ENCODE results near the gene MAP1LC3B2.
"Not testable (repeated sequence)": the region's sequence is repeated elsewhere in the genome, so short reads cannot be mapped to it uniquely, and the experiment has no call there.

Gene MAP1LC3B2

DNA sequence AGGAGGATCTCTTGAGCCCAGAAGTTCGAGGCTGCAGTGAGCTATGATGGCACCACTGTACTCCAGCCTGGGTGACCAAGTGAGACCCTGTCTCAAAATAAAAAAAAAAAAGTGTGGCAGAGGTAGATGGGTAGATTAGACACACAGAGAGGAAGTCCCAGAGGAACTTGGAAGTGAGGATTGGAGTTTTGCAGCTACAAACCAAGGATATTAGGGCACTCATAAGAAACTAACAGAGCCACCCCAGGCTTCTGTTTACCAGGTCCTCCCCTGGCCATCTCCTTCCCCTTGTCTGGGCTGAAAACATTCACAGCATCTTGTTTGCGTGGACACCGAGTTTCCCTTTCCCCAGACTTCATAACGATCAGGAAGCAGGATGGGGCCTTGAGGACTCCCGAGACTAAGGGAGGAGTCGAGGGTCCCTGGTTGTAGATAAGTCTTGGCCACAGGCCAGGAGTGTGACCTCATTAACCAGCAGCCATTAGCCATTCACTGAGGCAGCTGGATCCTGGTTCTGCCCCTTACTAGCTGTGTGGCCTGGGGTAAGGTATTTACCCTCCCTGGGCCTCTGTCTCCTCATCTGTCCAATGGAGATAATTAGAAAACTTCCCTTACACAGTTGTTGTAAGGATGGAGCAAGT lies 2.1 kb downstream of the MAP1LC3B2 start:
- no peak for DNase-seq

DNA sequence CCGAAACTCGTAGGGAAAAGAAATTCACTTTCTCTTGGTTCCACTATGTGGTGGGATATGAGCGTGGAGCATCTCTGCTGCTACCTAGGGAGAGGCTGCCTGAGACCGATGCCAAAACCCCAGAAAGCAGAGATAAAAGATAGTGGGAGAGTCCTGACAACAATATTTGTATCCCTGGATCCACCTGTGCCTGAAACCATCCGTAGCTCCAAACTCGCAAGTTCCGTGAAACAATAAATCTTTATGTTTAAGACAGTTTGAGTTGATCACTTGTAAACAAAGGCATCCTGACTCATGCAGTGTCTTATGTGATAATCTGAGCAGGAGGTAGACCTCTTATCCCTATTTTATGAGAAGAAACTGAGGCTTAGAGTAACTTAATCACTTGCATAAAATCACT lies 2.9 kb downstream of the MAP1LC3B2 start:
- no peak for DNase-seq

DNA sequence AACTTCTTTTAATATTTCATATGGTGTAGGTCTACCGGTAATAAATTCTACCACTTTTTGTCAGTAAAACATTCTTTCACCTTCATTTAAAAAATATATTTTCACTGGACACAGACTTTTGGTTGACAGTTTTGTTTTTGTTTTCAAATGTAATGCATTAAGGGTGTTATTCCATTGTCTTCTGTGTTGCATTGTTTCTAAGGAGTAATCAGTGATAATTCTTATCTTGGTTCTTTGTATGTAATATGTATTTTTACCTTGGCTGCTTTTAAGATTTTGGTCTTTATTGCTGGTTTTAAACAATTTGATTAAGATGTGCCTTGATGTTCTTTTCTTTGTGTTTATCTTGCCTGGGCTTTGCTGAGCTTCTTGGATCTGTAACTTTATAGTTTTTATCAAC lies 4.1 kb downstream of the MAP1LC3B2 start:
- no peak for DNase-seq

DNA sequence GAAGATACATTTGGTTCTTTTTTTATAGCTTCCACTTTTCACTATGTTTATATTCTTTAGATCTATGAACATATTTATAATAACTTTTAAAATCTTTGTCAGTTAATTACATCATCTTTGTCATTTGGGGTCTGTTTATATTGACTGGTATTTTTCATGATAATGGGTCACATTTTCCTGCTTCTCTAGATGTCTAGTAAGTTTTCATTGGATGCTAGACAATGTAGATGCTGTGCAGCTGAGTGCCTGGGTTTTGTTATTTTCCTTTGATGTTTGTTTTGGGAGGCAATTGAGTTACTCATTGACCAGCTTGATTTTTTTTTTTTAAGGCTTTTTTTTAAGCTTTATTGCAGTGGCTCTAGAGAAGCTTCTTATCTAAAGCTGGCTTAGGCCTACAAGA lies 4.9 kb downstream of the MAP1LC3B2 start:
- no peak for DNase-seq

DNA sequence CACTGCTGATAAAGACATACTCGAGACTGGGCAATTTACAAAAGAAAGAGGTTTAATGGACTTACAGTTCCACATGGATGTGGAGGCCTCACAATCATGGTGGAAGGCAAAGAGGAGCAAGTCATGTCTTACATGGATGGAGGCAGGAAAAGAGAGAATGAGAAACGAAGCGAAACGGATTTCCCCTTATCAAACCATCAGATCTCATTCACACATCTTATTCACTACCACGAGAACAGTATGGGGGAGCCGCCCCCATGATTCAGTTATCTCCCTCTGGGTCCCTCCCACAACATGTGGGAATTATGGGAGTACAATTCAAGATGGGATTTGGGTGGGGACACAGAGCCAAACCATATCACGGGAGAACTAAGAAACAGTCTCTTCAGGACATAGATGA lies 6.0 kb downstream of the MAP1LC3B2 start:
- not testable (repeated sequence) for DNase-seq

DNA sequence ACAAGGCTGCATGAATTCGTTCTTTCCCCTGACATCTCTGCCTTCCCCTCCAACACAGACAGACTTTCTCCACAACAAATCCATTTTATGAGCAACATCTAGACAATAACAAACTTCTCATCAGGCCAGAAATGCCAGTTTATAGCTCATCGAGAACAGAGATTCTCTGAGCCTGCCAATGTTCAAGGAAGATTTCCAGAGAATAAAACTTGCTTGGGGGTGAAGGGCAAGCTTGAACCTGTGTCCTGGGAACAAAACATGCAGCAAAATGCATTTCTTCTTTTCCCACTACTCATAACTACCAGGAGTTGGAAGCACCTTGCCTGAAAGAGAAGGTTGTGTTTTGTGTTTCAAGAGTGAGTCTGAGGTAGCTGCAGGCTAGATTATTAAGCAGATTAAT lies 6.8 kb downstream of the MAP1LC3B2 start:
- no peak for DNase-seq

DNA sequence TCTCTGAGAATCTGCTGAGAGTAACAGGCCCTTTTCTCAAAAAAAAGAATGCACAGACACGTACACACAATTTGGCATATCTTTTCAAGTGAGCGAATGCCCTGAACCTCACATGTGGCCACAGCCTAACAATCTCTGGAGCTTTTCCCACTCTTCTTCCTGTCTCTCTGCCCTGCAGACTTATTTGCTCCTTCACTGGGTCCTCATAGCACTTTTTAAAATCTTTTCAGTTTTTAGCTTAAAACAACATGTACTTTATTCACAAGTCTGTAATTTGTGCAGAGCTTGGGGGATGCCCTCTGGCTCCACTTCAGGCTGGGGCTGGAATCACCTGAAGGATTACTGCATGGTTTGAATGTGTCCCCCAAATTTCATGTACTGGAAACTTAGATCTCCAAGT lies 9.0 kb downstream of the MAP1LC3B2 start:
- no peak for DNase-seq

DNA sequence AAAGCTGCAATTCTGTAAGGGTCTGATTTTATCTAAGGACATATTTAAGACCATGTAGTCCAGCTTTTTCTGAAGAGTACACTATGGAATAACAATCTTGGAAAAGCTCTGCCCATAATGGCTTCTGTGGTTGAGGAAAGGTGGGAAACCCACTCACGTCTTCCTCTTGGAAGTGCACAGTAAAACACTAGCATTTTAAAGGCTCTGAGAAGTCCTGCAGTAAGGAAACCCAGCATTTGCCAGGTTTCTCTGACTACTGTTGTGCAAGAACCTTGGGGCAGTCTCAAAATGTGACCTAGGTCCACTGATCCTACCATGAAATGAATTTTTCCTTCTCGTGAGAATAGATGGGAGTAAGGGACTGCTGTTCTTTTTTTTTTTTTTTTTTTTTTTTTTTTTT lies 11.9 kb downstream of the MAP1LC3B2 start:
- DNase-seq, result no peak

DNA sequence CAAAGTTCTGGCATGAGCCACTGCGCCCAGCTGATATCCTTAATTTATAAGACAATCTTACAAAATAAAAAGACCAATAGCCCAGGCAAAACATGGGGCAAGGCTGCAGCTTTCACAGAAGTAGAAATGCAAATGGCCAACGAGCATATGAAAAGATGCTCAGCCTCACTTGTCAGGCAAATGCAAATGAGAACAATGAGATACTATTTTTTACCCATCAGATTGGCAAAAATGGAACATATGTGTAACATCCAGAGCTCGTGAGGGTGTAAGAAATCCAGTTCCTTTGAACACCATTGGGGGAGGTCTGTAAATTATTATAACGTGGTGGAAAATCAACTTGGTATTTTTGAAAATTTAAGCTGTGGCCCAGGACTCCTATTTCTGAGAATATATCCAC lies 14.6 kb downstream of the MAP1LC3B2 start:
- no peak for DNase-seq

DNA sequence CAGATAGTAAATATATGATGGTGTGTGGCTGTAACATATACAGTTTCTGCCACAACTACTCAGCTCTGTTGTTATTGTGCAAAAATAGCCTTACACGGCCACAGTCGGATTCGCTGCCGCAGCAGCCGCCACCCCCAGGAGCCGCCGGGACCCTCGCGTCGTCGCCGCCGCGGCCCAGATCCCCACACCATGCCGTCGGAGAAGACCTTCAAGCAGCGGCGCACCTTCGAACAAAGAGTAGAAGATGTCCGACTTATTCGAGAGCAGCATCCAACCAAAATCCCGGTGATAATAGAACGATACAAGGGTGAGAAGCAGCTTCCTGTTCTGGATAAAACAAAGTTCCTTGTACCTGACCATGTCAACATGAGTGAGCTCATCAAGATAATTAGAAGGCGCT lies 16.6 kb downstream of the MAP1LC3B2 start:
- not testable (repeated sequence) for DNase-seq

DNA sequence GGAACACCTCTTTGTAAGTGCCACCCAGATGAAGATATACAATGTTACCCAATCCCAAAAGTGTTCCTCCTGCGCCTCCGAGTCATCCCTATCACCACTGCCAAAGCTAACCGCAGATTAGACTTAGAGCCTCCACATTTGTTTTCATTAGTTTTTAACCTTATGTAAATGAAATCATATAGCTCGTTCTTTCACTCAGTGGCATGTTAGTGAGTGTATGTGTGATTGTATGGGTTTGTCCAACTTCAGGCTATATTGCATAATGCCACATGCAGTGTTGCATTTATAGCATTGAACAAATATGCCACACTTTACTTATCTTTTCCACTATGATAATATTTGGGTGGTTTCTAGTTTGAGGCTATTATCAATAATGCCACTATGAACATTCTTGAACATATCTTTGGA lies 18.0 kb downstream of the MAP1LC3B2 start:
- no peak for DNase-seq

DNA sequence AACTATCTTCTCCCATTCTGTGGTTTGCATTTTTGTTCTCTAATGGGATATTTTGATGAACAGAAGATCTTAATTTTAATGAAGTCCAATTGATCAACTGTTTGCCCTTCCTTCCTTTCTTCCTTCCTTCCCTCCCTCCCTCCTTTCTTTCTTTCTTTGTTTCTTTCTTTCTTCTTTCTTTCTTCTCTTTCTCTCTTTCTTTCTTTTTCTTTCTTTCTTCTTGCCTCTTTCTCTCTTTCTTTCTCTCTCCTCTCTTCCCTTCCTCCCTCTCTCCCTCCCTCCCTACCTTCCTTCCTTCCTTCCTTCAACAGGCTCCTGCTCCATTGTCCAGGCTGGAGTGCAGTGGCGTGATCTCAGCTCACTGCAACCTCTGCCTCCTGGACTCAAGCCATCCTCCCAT lies 18.9 kb downstream of the MAP1LC3B2 start:
- DNase-seq, result no peak

DNA sequence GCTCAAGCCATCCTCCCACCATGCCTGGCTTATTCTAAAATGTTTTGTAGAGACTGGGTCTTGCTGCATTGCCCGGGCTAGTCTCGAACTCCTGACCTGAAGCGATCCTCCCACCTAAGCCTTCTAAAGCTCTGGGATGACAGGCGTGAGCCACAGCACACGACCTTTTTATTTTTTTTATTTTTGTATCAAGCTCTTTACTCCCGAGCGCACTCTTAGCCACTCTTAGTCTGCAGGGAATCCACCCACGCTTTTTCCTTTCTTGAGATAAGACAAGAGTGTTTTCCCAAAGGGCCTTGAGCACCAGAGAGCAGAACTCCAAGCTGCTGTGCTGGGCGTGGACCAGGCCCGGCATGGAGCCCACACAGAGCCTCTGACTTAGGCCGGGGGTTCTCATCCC lies 23.4 kb downstream of the MAP1LC3B2 start:
- no peak for DNase-seq

DNA sequence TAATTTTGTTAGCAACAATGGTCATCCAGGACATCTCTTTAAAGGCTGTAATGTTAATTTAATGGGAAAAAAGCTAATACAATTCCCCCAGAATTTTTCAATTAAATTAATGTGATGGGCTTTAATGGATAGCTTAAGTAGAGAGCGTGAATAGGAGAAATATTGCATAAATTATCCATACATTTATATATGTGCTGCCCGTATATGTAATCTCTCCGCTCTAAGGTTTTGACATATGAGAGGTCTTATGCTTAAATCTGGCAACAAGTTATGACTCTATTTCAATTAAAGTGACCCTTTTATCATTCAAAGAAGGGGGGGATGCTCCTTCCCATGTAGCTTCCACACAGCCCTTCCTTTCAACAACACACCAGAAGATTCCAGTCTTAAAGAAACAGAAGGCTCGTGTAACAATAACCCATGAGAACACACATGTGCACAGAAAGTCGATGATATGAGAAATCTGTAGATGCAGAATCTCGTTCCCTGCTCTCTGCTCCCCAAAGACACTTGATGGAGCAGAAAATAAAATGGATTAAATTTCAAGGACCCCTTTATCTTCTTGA lies 24.0 kb downstream of the MAP1LC3B2 start:
- peak in 1 of 2 experiments; percentile 21 for DNase-seq

DNA sequence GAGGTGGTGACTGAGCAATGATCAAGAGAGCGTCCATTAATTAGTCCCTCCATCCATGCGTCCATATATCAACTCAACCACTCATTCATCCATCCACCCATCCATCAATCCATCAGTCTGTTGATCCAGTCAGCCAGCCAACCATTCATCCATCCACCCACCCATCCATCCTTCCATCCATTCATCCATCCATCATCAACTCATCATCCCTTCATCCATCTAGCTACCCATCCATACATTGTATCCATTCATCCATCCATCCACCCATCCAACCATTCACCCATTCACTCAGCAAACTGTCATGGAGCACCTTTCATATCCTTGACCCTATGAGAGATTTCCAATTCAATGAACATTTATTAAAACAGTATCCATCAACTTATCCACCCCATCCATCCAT lies 28.1 kb downstream of the MAP1LC3B2 start:
- DNase-seq, result no peak

DNA sequence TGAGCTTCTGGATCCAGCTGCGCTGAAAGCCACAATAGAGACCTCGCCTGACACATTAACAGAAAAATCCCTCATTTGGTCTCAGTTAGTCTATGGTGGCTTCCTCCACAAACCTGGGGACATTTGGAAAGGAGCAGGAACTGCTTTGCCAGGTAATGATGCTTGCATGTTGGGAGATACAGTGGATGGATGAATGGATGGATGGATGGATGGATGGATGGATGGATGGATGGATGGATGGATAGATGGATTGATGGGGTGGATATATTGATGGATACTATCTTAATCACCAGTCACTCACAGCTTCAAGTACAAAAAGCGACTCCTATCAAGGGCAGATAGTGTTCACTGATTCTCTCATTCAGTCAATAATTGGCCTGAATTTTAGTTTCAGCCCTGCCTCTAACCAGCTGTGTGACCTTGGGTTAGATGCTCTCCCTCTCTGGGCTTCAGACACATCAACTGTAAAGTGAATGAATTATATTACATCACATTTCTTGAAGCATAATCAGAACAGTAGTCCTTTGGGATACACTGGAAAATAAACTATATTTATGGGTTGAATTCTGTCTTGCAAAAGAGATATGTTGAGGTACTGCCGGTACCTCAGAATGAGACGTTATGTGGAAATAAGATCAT lies 29.3 kb downstream of the MAP1LC3B2 start:
- DNase-seq, result no peak

DNA sequence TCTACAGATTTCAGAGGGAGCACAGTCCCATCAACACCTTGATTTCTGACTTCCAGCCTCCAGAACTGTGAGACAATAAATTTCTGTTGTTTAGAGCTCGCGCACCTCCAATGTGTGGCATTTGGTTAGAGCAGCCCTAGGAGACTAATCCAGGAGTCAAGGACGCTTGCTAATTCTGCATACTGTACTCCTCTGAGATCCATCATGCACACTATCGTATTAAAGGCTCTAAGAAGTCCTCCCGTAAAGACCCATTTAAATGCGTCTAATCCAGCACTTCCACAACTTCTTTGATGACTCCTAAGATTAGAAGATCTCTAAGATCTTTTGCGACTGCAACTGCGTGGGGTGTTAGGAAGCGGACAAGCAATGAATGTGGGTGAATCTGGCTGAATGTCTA lies 30.4 kb downstream of the MAP1LC3B2 start:
- DNase-seq, result no peak

DNA sequence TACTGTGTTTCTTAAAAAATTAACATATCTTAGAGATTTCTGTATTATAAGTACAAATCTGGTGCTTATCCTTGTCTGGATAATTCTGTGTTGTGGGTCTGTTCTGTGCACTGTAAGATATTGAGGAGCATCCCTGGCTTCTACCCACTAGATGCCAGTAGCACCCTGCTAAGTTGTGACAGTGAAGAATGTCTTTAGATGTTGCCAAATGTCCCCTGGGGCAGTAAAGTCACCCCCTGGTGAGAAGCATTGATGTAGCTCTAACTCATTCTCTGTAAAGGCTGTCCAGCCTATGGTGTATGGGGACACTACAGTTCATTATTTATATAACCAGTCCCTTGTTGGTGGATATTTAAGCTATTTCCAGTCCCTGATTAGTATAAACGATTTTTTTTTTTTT lies 31.4 kb downstream of the MAP1LC3B2 start:
- no peak for DNase-seq

DNA sequence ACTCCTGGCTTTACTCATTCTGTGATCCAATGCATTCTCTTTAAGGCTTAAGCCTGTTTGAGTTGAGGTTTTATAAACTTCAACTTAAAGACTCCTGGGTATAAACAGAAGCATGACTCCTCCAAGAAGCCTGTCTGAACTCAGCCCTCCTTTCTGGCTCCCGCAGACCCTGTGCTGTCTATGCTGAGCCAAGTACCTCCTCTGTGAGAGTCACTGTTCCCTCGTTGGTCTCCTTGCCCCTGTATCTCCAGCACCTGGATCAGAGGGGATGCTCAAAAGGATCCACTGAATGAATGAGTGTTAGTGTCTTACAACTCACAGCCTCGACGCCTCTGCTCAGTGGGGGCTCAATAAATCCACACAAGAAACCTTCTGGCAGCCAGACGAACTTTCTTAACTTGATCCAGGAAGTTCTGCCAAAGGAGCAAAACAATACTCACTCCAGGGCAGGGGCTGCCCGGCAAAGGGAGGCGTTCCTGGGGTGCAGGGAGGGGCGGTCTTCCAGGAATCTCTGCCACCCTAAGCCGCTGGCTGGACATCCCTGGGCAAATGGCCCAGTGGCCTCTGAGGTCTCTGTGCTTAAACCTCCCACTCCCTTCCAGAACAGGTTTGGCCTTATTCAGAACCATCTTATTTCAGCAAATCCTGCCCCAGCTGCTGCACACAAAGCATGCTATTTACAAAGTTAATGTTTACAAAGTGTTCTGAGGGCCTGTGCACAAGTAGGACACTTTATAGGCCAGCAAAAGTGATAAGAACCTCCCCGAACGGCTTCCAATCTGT lies 32.9 kb downstream of the MAP1LC3B2 start:
- no peak for DNase-seq

DNA sequence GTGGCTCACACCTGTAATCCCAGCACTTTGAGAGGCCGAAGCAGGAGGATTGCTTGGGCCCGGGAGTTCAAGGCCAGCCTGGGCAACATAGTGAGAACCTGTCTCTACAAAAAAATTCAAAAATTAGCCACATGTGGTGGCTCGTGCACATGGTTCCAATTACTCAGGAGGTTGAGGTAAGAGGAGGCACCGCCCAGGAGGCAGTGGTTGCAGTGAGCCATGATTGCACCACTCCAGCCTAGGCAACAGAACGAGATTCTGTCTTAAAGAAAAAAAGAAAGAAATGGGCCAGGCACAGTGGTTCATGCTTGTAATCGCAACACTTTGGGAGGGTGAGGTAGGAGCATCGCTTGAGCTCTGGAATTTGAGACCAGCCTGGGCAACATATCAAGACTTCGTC lies 33.5 kb downstream of the MAP1LC3B2 start:
- no peak for DNase-seq

DNA sequence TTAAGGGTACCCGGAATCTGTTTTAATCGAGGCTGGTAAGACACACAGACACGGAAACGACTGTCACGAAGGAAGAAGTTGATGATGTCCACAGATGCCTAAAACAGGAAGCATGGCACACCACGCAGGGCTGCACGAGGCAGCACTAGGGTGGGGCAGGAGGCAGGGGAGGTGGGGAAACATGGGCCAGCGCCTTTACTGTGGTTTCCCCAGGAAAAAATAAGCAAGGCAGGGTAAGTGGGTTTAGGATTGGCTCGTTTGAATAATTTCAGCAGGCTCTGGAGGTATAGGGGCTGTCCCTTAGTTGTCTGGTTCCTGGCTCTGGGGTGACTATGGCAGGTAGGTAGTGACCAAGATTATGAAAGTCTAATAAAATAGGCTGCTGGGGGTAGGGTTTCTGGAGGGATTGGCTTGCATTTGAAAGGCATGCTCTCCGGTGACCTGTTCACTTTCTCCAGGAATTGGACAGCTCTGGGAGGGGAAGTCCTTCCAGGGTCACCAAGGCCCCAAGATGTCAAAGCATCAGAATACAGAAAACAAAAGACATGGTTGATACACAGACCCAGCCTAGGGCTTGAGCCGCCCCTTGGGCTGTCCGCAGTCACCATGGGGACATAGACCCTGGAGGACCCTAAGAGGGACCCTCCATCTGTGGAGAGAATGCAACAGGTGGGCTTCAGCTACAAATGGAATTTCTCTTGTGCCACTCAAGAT lies 35.3 kb downstream of the MAP1LC3B2 start:
- no peak for DNase-seq

DNA sequence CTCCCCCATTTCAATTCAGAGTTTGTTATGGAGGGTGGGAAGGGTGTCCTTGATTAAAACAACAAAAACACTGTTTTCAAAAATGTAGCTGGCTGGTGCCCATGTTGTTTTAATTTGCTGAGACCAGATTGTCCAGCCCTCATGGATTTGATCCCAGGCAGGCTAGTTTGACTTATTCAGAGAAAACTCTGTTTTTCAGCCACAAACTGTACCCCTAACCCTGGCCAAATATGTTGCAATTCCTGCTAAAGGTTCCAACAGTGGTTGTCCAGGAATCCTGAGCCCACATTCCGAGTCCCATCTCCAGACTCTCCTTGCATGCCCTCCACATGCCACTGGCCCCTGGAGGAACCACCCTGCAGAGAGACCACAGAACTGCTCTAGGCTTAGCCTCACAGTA lies 36.0 kb downstream of the MAP1LC3B2 start:
- DNase-seq, result no peak

DNA sequence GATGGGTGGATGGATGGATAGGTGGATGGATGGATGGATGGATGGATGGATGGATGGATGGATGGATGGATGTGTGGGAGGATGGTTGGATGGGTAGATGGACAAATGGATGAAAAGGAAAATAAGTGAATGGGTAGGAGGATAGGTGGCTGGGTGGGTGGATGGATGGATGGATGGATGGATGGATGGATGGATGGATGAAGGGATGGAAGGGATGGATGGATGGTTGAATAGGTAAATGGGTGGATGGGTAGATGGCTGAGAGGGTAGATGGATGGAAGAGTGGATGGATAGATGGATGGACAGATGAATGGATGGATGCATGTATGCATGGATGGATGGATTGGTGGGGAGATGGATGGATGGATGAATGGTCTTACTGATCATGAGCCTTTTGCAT lies 36.5 kb downstream of the MAP1LC3B2 start:
- DNase-seq, result no peak
